ENCODE data around the gene PIH1D1. TPM values are rescaled to one million over a fixed set of nuclear protein-coding genes. Genes with fewer than 3 reads are reported as not detected.

Gene PIH1D1
- total and polyA plus RNA-seq, 2 of the 13 experiments (the other 11 are each of a cell fraction or from before 2014, with no cell fraction given): 110 to 137 TPM

- TF ChIP-seq ZBTB37 (CRISPR knock-in tag; IDR thresholded peaks at IDR 0.05) (no peak), ZNF326 (CRISPR knock-in tag; IDR thresholded peaks at IDR 0.05; ENCODE audit: borderline replicate concordance) (no peak), SMAD9 (CRISPR knock-in tag; IDR thresholded peaks at IDR 0.05) (0 out of 2 replicates have a peak, but pooled peaks have one; percentile 63), SMC3 (IDR thresholded peaks at IDR 0.05; ENCODE audit: low read length) (no peak; the same call in 1 of the 2 replicates), ELK4 (CRISPR knock-in tag; IDR thresholded peaks at IDR 0.05; ENCODE audit: borderline replicate concordance) (no peak), ELF4 (CRISPR knock-in tag; IDR thresholded peaks at IDR 0.05; ENCODE audit: borderline replicate concordance) (peak; percentile 75; the same call in 1 of the 2 replicates), JARID2 (CRISPR knock-in tag; IDR thresholded peaks at IDR 0.05; ENCODE audit: insufficient replicate concordance) (no peak), FOXM1 (CRISPR knock-in tag; IDR thresholded peaks at IDR 0.05) (peak; percentile 54; the same call in 1 of the 2 replicates), ZNF121 (CRISPR knock-in tag; IDR thresholded peaks at IDR 0.05) (no peak), DMAP1 (CRISPR knock-in tag; IDR thresholded peaks at IDR 0.05) (peak; percentile 97), STAG1 (CRISPR knock-in tag; IDR thresholded peaks at IDR 0.05) (no peak), IKZF4 (CRISPR knock-in tag; IDR thresholded peaks at IDR 0.05; ENCODE audit: borderline replicate concordance, low read depth, not compliant biosample characterization) (no peak), PBX2 (CRISPR knock-in tag; IDR thresholded peaks at IDR 0.05) (no peak), GTF2F1 (IDR thresholded peaks at IDR 0.05; ENCODE audit: low read length) (peak; percentile 79; the same call in 1 of the 2 replicates), ZNF878 (CRISPR knock-in tag; IDR thresholded peaks at IDR 0.05) (no peak)
- TF ChIP-seq, protein P1, sequence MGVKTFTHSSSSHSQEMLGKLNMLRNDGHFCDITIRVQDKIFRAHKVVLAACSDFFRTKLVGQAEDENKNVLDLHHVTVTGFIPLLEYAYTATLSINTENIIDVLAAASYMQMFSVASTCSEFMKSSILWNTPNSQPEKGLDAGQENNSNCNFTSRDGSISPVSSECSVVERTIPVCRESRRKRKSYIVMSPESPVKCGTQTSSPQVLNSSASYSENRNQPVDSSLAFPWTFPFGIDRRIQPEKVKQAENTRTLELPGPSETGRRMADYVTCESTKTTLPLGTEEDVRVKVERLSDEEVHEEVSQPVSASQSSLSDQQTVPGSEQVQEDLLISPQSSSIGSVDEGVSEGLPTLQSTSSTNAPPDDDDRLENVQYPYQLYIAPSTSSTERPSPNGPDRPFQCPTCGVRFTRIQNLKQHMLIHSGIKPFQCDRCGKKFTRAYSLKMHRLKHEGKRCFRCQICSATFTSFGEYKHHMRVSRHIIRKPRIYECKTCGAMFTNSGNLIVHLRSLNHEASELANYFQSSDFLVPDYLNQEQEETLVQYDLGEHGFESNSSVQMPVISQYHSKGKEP (CRISPR knock-in tag; IDR thresholded peaks at IDR 0.05): peak; percentile 92
- TF ChIP-seq, protein P2, sequence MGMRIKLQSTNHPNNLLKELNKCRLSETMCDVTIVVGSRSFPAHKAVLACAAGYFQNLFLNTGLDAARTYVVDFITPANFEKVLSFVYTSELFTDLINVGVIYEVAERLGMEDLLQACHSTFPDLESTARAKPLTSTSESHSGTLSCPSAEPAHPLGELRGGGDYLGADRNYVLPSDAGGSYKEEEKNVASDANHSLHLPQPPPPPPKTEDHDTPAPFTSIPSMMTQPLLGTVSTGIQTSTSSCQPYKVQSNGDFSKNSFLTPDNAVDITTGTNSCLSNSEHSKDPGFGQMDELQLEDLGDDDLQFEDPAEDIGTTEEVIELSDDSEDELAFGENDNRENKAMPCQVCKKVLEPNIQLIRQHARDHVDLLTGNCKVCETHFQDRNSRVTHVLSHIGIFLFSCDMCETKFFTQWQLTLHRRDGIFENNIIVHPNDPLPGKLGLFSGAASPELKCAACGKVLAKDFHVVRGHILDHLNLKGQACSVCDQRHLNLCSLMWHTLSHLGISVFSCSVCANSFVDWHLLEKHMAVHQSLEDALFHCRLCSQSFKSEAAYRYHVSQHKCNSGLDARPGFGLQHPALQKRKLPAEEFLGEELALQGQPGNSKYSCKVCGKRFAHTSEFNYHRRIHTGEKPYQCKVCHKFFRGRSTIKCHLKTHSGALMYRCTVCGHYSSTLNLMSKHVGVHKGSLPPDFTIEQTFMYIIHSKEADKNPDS (CRISPR knock-in tag; IDR thresholded peaks at IDR 0.05): no peak
- TF ChIP-seq, protein P3, sequence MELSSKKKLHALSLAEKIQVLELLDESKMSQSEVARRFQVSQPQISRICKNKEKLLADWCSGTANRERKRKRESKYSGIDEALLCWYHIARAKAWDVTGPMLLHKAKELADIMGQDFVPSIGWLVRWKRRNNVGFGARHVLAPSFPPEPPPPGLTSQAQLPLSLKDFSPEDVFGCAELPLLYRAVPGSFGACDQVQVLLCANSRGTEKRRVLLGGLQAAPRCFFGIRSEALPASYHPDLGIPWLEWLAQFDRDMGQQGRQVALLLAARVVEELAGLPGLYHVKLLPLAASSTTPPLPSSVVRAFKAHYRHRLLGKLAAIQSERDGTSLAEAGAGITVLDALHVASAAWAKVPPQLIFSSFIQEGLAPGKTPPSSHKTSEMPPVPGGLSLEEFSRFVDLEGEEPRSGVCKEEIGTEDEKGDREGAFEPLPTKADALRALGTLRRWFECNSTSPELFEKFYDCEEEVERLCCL (CRISPR knock-in tag; IDR thresholded peaks at IDR 0.05; ENCODE audit: borderline replicate concordance): no peak
- TF ChIP-seq, protein P4, sequence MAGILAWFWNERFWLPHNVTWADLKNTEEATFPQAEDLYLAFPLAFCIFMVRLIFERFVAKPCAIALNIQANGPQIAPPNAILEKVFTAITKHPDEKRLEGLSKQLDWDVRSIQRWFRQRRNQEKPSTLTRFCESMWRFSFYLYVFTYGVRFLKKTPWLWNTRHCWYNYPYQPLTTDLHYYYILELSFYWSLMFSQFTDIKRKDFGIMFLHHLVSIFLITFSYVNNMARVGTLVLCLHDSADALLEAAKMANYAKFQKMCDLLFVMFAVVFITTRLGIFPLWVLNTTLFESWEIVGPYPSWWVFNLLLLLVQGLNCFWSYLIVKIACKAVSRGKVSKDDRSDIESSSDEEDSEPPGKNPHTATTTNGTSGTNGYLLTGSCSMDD (CRISPR knock-in tag; IDR thresholded peaks at IDR 0.05): no peak
Observed at GRCh38 chr19:49487277-49488045, 35.8 kb upstream of the PIH1D1 start, which contains the start of gene RPL13A (continued).
